Thoracic aorta (tissue), 2 donors: ENCODE data around the gene PARD3. TPM values are rescaled to one million over a fixed set of nuclear protein-coding genes. Genes with fewer than 3 reads are reported as not detected.

Experiments used
- ATAC-seq: fragments of 150-250 bp; one replicate; pipeline ENCODE4 v1.8.0; 2017; ENCODE audit warnings: low read depth; ENCODE audit not compliant: insufficient number of reproducible peaks, low FRiP score
- DNase-seq: peaks from one replicate; pipeline ENCODE4 v3.0.0-alpha.2; 2020; ENCODE audit warnings: low spot score
- H3K27ac ChIP-seq, 2 donors: fragments of 200-600 bp; sonication (generic); 1 replicate in 1 of 2; 2 replicates in 1 of 2; pipeline ENCODE4 v1.5.1; 2016; ENCODE audit warnings: mild to moderate bottlenecking in 2 of 2, moderate library complexity in 2 of 2
- H3K27me3 ChIP-seq: fragments of 200-600 bp; sonication (generic); replicated peaks from 2 replicates; pipeline ENCODE4 v1.6.0; 2016; ENCODE audit warnings: mild to moderate bottlenecking; ENCODE audit not compliant: insufficient read depth
- H3K36me3 ChIP-seq: fragments of 200-600 bp; sonication (generic); one replicate; pipeline ENCODE4 v1.5.1; 2016
- H3K4me1 ChIP-seq, 2 donors: fragments of 200-600 bp; sonication (generic); 1 replicate in 1 of 2; 2 replicates in 1 of 2; pipeline versions ENCODE4 v1.5.1 to v1.6.0; 2016; ENCODE audit warnings: low read depth in 2 of 2, mild to moderate bottlenecking in 1 of 2; ENCODE audit not compliant: control insufficient read depth in 1 of 2
- H3K4me3 ChIP-seq: fragments of 200-600 bp; sonication (generic); 2 replicates; pipeline ENCODE4 v1.5.1; 2016; ENCODE audit warnings: mild to moderate bottlenecking
- H3K9me3 ChIP-seq: fragments of 200-600 bp; sonication (generic); 2 replicates; pipeline ENCODE4 v1.5.1; 2016
- total RNA-seq, 2 donors: library from RNA; depleted of rRNA; stranded (reverse); fragments of >200 nt; gene quantifications; one replicate each; pipeline versions ENCODE4 v1.1.0 to v1.2.3, GENCODE V29; 2016
- TF ChIP-seq, protein P1 (sequence below): fragments of 200-600 bp; sonication (generic); IDR thresholded peaks from one replicate; pipeline ENCODE4 v1.5.1; 2019; ENCODE audit warnings: antibody characterized with exemption

PARD3 gene
- total RNA-seq, 2 donors from 2014 or later = 16.7 to 34.5 TPM

DNA sequence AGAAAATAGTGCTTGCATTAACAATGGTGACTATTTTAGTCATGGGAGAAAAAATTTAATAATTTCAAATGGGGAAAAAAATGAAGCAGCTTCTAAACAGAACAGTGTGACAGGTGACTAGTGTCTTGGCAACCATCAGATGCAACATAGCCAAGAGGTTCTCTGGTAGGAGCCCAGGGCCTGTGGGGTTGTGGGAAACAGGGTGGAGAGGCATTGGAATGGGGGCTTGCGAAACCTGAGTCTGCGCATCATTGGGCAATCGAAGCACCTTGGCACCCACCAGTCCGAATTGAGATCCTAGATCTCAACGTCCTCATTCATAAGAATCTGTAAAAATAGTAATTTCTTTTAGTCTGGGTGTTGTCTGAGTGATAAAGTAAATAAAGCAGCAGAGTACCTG, 19.2 kb upstream of the PARD3 start:
- no peak for ATAC-seq
- Histone ChIP-seq H3K4me1 (no peaks in the 10 kb centered on the region), H3K9me3 (no peaks in the 10 kb centered on the region), H3K36me3 (no peaks in the 10 kb centered on the region), H3K27me3 (no peaks in the 10 kb centered on the region), H3K4me3 (no peak overlapping the region), H3K27ac (no peak overlapping the region)
- TF ChIP-seq, protein P1, sequence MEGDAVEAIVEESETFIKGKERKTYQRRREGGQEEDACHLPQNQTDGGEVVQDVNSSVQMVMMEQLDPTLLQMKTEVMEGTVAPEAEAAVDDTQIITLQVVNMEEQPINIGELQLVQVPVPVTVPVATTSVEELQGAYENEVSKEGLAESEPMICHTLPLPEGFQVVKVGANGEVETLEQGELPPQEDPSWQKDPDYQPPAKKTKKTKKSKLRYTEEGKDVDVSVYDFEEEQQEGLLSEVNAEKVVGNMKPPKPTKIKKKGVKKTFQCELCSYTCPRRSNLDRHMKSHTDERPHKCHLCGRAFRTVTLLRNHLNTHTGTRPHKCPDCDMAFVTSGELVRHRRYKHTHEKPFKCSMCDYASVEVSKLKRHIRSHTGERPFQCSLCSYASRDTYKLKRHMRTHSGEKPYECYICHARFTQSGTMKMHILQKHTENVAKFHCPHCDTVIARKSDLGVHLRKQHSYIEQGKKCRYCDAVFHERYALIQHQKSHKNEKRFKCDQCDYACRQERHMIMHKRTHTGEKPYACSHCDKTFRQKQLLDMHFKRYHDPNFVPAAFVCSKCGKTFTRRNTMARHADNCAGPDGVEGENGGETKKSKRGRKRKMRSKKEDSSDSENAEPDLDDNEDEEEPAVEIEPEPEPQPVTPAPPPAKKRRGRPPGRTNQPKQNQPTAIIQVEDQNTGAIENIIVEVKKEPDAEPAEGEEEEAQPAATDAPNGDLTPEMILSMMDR = no peak
- DNase-seq = no peak

DNA sequence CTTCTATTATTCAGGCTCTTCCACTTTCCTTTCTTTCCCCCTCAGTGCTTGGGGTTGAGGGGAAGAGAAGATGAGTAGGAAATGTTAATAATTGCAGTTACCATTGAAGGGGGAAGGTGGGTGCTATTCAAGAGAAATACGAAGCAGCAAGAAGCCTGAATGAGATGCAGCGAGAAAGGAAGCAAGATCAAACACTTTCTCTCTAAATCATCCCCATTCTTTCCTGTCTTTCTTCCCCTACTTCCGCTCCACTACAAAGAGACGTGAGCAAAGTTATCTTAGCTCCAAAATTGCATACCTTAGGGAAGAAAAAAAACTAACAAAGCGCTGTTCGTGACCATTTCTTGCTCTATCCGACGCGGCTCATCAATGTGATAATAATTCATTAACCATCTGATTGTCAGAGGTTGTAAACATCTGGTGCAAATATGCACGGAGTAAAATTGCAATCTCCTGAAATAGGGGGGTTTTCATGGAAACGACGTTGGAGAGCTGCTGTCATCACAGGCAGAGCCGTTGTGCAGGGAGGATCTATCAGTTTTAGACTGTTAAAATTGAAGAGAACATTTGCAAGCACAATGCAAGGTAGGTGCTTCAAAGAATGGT, 15.2 kb upstream of the PARD3 start:
- no peak for DNase-seq
- no peaks in the 10 kb centered on the region for H3K9me3 ChIP-seq
- no peak for ATAC-seq
- TF ChIP-seq, protein P1 = no peak
- no peak overlapping the region for H3K4me3 ChIP-seq
- H3K4me1 ChIP-seq = no peaks in the 10 kb centered on the region
- no peak overlapping the region for H3K27ac ChIP-seq
- no peaks in the 10 kb centered on the region for H3K36me3 ChIP-seq
- H3K27me3 ChIP-seq = no peaks in the 10 kb centered on the region

DNA sequence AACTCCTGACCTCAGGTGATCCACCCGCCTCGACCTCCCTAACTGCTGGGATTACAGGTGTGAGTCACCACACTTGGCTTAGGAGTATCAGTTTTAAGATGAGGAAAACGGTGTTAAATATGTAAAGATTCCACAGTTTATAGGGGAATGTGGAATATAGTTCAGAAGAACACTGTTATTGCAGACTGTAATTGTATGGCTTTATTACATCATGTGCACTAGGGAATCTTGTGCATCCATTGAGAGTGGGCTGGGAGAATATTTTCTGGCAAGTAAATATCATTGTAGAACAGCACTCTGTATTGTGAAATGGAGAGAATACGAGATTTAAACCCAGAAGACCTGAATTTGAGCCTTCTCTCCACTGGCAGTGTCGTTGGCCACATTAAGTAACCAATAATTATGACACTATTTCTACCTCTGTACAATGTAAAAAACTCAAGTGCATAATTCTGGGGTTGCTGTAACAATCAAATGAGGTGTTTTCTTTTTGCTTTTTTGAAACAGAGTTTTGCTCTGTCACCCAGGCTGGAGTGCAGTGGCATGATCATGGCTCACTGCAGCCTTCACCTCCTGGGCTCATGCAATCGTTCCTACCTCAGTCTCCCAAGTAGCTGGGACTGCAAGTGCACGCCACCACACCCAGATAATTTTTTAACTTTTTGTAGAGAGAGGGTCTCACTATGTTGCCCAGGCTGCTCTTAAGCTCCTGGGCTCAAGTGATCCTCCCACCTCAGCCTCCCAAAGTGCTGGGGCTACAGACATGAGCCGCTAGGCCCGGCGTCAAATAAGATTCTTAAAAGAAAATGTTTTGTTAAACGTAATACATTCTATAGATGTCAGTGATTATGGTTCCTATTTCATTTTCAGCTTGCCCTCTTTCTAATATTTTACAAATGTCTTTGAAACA, 12.0 kb upstream of the PARD3 start:
- no peaks in the 10 kb centered on the region for H3K9me3 ChIP-seq
- no peak overlapping the region for H3K4me3 ChIP-seq
- H3K36me3 ChIP-seq = no peaks in the 10 kb centered on the region
- DNase-seq (no peak), ATAC-seq (no peak)
- no peaks in the 10 kb centered on the region for H3K4me1 ChIP-seq
- TF ChIP-seq, protein P1 = no peak
- no peaks in the 10 kb centered on the region for H3K27me3 ChIP-seq
- no peak overlapping the region for H3K27ac ChIP-seq

DNA sequence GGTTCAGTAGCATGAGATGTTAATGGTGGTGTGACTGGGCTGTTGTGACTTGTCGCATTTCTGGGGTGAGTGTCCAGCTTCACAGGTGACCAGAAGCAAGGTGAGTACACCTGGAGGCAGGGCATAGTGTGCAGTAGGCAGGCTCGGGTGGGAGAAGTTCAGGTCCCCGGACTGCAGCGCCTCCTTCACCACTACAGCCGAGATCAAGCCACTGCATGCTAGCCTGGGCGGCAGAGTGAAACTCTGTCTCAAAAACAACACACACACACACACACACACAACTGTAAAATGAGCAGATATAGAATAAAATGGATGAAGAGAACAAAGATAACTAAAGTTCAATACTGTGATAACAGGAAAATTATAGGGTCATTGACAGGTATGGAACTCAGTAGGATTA, 11.1 kb upstream of the PARD3 start:
- DNase-seq (no peak), ATAC-seq (no peak)
- Histone ChIP-seq H3K4me1 (no peaks in the 10 kb centered on the region), H3K27me3 (no peaks in the 10 kb centered on the region), H3K4me3 (no peak overlapping the region), H3K36me3 (no peaks in the 10 kb centered on the region), H3K9me3 (no peaks in the 10 kb centered on the region), H3K27ac (no peak overlapping the region)
- TF ChIP-seq, protein P1 = no peak

DNA sequence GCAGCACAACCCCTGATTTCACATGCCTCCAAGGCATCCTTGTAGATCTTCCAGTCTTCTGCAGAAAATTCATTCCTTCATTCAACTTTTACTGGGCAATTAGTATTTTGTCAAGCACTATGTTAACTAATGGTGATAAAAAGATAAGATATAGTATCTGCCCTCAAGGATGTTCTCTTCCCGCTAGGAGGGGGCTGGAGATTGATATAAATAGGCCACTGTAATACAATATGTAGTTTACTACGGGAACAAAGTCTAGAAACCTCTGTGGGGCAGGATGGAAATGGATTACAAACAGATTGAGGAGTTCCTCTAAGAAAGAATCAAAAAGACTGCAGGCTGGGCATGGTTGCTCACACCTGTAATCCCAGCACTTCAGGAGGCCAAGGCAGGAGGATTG, 10.3 kb upstream of the PARD3 start:
- Histone ChIP-seq H3K27me3 (no peaks in the 10 kb centered on the region), H3K27ac (no peak overlapping the region), H3K36me3 (no peaks in the 10 kb centered on the region), H3K4me3 (no peak overlapping the region), H3K9me3 (no peaks in the 10 kb centered on the region), H3K4me1 (no peaks in the 10 kb centered on the region)
- ATAC-seq (no peak), DNase-seq (no peak)
- TF ChIP-seq, protein P1 = no peak
